Right lung (tissue), 5 donors: ENCODE data around the gene PALD1. TPM values are rescaled to one million over a fixed set of nuclear protein-coding genes. Genes with fewer than 3 reads are reported as not detected.
A peak's percentile ranks its signal among the peaks of the same experiment; 100 is the strongest.

ENCODE experiments used
- DNase-seq, 2 donors: peaks; one replicate each; pipeline ENCODE4 v3.0.0-alpha.2; 2013
- polyA plus RNA-seq, 5 donors: library from polyadenylated mRNA; unstranded; fragments of 120-200 nt; gene quantifications; one replicate each; pipeline versions ENCODE4 v1.2.1 to v1.2.3, GENCODE V29; 2013; ENCODE audit warnings: inconsistent platforms in 1 of 5, low replicate concordance in 1 of 5; ENCODE audit not compliant: insufficient read length in 5 of 5, insufficient read depth in 1 of 5

The PALD1 gene
- polyA plus RNA-seq, 5 donors: 18.0 to 33.6 (median 24.7) TPM

GRCh38 chr10:70535001-70535400 is 56.4 kb downstream of the PALD1 start:
- no peak for DNase-seq

- no peak for DNase-seq
Measured at GRCh38 chr10:70535451-70535850, 56.9 kb downstream of the PALD1 start.

DNA sequence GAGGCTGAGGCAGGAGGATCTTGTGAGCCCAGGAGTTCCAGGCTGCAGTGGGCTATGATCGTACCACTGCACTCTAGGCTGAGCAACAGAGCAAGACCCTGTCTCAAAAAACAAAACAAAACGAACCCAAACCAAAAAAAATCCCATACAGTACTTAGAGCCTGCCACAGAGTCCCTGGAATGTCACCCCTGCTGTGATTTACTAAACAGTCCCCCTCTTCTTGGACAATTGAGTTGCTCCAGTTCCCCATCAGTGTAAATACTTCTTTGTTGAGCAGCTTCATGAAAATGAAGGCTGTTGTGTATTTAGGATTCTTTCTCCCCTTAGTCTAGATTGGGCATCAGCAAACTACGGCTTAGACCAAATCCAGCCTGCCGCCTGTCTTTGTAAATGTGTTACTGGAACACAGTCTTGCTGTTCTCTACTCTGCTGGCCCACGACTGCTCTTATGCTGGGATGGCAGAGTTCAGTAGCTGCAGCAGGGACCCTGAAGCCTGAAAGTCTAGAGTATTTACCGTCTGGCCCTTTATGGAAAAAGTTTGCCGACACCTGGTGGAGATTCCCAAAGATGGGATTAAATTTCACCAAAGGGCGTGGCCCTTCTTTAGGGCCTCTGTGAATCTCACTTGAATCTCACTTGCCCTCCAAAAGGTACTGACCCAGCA is 57.8 kb downstream of the PALD1 start:
- no peak for DNase-seq

DNA sequence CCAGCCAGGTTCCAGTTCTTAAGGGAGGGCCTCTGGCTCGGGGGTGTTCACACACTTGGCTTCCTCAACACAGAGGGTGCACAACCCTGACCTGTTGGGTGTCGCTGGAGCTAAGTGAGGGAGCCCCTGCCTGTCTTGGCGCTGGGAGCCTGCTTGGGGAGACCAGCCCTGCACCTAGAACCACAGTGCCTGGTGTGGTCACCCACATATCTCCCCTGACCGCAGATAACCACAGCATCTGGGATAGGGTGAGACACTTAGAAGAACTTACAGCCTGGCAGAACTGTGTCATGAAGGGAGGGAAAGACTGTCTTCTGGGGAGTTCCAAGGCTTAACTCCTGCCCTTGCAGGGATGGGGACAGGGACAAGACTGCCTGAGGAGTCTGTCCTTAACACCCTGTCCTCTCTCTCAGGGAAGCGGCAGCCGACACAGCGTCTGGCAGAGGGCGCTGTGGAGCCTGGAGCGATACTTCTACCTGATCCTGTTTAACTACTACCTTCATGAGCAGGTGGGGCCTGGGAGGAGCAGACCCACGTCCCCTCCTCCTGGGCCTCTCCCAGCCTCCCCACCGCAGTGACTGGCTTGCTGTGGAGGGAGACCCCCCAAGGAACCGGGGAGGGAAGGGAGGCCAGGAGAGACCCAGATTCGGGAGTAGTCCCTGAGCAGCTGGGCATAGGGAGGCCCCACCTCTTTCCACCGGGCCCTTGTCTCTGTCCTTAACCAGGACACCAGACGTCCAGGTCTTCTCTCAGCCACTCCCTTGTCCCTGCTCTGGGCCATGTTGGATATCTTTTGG is 59.0 kb downstream of the PALD1 start:
- DNase-seq: no peak

DNA sequence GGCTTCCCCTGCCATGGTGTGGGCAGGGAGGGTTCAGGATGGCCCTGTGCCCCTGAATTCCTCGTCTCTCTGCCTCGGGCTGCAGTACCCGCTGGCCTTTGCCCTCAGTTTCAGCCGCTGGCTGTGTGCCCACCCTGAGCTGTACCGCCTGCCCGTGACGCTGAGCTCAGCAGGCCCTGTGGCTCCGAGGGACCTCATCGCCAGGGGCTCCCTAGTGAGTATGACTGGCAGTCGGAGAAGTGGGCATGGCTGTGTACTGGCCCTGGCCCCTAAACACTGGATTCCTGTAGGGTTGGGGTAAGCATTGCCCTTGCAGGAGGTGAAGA is 59.6 kb downstream of the PALD1 start:
- no peak for DNase-seq

DNA sequence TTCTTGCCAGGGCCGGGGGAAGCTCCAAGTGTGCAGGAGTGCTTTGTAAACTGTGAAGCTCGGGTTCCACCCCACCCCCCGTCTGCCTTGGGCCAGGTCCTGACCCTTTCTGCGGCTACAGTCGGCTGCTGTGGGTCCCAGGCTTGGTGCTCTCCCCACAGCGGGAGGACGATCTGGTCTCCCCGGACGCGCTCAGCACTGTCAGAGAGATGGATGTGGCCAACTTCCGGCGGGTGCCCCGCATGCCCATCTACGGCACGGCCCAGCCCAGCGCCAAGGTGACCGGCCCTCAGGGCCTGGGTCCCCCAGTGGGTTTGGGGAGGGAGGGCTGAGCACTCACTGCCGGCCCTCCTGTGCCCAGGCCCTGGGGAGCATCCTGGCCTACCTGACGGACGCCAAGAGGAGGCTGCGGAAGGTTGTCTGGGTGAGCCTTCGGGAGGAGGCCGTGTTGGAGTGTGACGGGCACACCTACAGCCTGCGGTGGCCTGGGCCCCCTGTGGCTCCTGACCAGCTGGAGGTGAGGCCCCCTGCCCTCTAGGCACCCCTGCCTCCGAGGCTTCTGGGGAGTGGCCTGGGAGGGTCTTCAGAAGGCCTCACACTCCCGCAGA is 60.3 kb downstream of the PALD1 start:
- DNase-seq: no peak

DNA sequence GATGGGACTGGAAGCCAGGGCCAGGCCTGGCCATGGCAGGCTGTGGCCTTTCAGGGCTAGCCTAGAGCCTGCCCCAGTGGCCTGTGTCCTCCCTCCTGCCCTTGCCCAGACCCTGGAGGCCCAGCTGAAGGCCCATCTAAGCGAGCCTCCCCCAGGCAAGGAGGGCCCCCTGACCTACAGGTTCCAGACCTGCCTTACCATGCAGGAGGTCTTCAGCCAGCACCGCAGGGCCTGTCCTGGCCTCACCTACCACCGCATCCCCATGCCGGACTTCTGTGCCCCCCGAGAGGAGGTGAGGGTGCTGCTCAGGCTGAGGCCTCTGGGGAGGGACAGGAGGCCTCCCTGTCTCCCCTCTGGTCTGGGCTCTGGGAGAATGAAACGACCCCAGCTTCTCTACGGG is 60.9 kb downstream of the PALD1 start:
- no peak for DNase-seq

GRCh38 chr10:70540089-70540788 is 61.7 kb downstream of the PALD1 start:
- DNase-seq: no peak

DNA sequence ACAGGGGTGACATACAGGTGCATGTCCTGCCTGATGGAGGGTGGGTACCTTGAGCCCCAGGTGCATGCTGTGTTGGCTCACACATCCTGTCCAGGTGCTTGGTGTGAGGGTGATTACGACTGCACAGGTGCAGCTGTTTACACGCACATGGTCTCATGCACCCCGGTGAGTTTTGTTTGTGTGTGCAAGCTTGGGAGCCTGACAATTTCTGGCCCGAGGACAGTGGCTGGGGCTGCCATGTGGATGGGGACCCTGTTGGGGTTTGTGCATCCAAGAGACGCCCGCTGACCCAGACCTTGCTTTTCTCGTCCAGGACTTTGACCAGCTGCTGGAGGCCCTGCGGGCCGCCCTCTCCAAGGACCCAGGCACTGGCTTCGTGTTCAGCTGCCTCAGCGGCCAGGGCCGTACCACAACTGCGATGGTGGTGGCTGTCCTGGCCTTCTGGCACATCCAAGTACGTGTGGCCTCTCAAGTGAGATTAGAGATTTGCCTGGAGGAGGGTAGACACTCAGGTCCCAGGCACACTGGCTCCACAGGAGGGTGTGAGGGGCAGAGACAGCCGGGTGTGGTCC is 62.3 kb downstream of the PALD1 start:
- DNase-seq: no peak

DNA sequence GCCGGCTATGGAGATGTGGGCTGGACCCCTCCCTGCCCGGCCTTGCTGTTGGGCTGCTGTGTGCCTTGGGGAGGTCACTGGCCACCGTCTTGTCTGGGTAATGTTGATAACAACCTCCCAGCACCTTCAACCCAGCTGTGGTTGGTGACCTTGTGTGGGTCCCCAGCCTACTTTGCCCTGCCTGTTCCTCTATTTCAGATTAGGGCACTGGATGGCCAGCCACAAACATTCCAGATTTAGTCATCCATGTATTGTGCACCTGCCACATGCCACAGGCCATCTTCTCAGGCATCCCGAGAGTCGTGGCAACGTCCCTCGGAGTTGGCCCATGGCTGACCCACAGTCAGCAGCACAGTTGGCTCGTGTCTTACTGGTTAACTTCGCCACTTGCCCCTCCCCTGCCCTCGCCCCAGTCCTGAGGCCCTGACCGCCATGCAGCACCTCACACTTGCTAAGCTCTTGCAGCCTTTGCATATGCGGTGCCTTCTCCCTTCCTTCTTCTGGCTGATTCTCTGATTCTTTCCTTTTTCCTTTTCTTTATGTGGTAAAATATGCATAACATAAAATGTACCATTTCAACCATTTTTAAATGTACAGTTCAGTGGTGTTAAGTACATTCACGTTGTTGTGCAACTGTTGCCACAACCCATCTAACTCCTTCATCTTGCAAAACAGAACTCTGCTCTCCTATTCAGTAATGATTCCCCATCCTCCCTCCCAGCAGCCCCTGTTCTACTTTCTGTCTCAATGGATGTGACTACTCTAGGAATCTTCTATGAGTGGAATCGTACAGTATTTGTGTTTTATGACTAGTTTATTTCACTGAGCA is 63.4 kb downstream of the PALD1 start:
- no peak for DNase-seq

DNA sequence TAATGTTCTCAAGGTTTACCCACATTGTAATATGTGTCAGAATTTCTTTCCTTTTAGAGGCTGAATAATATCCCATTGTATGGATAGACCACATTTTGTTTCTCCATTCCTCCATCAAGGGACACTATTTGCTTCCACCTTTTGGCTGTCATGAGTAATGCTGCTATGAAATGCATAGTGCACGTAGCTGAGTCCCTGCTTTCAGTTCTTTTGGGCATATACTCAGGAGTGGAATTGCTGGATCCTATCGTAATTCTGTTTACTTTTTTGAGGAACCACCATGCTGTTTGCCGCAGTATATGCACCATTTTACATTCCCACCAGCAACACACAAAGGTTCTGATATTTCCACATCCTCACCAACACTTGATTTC is 64.0 kb downstream of the PALD1 start:
- no peak for DNase-seq

DNA sequence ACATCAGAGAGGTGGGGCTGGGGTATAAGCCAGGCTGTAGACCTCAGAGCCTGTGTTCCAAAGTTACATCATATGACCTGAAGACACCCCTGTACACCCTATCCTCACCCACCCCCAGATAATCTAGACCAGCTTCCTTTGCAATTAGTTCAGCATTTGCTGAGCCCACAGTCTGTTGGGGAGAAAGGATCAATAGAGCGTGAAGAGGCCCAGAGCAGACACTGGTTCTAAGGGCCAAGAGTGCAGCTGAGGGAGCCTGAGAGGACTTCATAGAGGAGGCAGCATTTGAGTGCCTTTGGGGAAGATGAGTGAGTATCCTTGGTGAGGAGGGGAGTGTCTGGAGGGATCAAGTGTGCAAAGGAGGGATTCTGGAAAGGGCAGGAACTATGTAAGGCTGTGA is 65.3 kb downstream of the PALD1 start:
- DNase-seq: no peak

GRCh38 chr10:70544431-70545340 is 66.1 kb downstream of the PALD1 start:
- DNase-seq: no peak

DNA sequence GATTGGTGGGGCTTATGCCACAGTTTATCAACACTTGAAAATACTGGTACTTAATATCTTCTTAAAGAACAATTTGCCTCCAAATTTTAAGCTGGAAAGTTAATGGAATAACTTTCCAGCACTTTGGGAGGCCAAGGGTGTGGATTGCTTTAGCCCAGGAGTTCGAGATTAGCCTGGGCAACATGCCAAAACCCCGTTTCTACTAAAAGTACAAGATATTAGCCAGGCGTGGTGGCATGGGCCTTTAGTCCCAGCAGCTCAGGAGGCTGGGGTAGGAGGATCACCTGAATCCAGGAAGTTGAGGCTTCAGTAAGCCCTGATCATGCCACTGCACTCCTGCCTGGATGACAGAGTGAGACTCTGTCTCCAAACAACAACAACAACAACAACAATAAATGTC is 68.0 kb downstream of the PALD1 start:
- DNase-seq: no peak

DNA sequence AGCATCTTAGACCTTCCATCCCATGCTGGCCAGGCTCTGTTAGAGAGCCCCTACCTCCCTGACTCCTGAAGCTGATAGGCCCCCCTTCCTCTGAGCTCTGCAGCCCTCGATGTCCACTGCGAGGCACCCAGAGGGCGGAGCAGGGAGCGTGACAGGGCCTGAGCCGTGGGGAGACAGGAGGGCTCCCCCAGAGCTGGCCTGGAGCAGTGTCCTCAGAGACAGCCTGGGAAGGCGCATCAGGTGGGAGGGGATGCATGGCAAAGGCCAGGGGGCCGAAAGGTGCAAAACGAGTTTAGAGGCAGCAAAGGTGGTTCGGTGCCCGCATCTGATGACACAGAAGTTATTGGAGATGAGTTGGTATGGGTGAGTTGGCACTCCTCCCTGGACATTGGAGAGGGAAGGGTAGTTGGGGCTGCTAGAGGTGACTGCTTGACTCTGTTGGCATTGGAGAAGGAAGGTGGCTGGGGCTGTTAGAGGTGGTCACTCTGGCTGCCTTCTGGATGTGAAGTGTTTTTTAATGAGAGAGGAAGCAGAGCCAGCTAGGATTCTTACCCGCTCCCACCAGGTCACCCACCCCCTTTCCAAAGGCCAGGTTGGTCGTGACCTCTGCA is 70.9 kb downstream of the PALD1 start:
- no peak for DNase-seq

DNA sequence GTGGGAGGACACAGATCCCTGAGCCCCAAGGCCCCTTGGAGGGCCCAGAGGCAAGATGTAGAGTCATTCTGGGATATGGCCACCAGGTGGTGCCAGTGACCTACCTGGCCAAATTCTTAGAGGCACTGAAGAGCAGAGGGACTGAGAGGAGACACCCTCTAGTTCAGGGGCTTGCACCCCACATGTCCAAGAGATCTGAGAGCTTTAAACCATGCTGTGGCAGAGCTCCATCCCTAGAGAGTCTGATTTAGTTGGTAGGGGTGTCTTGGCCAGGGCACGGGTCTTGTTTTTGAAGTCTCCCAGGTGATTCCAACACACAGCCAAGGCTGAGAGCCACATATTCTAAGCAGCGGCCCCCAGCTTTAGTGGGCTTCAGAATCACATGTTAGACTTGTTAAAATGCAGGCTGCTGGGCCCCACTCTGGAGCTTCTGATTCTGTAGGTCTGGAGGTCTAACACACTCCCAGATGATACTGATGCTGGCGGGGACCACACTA is 71.4 kb downstream of the PALD1 start:
- DNase-seq: peak in 1 of 2 donors; percentile 63

DNA sequence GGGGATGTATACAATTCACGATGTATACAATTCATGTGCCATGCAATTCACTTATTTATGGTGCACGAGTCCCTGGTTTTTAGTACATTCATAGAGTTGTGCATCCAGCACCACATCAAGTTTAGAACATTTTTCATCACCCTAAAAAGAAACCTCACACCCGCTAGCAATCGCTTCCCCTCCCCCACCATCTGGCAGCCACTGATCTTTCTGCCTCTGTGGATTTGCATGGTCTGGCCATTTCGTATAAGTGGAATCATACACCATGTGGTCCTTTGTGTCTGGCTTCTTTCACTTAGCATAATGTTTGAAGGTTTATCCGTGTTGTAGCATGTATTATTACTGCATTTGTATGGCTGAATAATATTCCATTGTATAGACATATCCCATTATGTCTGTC is 71.9 kb downstream of the PALD1 start:
- DNase-seq: no peak

GRCh38 chr10:70551466-70551865 is 72.9 kb downstream of the PALD1 start:
- DNase-seq: no peak

- DNase-seq: peak; percentile 82 to 87
Measured at GRCh38 chr10:70551971-70552422, 73.4 kb downstream of the PALD1 start.

- DNase-seq: no peak
Measured at GRCh38 chr10:70552586-70552985, 74.0 kb downstream of the PALD1 start.
